HEK293 (cell line): ENCODE results near the gene LILRA5.

Experiments
- CTCF ChIA-PET: fragments of 350-600 bp; formaldehyde crosslinking; extraction: SDS; loops from one replicate; lab custom pipeline; 2021; ENCODE audit warnings: antibody characterized with exemption; lab: Yijun Ruan, JAX
- POLR2A ChIA-PET: fragments of 300-600 bp; formaldehyde crosslinking; extraction: SDS; loops from one replicate; lab custom pipeline; 2020; ENCODE audit warnings: antibody characterized with exemption, inconsistent platforms; lab: Yijun Ruan, JAX
- H3K27ac ChIP-seq: fragments of 200-500 bp; sonication (Bioruptor generic); 2 replicates; pipeline ENCODE4 v1.5.1; 2014; ENCODE audit warnings: low read depth, low read length, control low read depth, inconsistent platforms; ENCODE audit errors: extremely low read depth
- H3K36me3 ChIP-seq, 2 experiments: fragments of 200-500 bp in 1 of 2; sonication (Bioruptor generic) in 1 of 2; 1 replicate in 1 of 2; 2 replicates in 1 of 2; pipeline ENCODE4 v1.5.1; 2014 to 2017; ENCODE audit warnings: inconsistent platforms in 2 of 2, low read length in 2 of 2; ENCODE audit not compliant: control insufficient read depth in 2 of 2, insufficient read depth in 1 of 2
- H3K4me1 ChIP-seq: fragments of 200-500 bp; sonication (Bioruptor generic); 2 replicates; pipeline ENCODE4 v1.5.1; 2014; ENCODE audit warnings: mild to moderate bottlenecking, low read length, inconsistent platforms; ENCODE audit not compliant: control insufficient read depth, insufficient read depth
- H3K4me3 ChIP-seq: 2 replicates; pipeline ENCODE4 v1.5.1; 2011; ENCODE audit warnings: low read depth, mild to moderate bottlenecking, control low read depth, low read length, moderate library complexity
- H3K9me3 ChIP-seq: fragments of 200-500 bp; sonication (Bioruptor generic); 2 replicates; pipeline ENCODE4 v1.5.1; 2014; ENCODE audit warnings: low read depth, low read length, inconsistent platforms; ENCODE audit not compliant: control insufficient read depth, insufficient read depth
- BCL6B ChIP-seq: fragments of 450-650 bp; formaldehyde crosslinking; IDR thresholded peaks from 2 replicates; pipeline ENCODE4 v1.5.1; 2017; ENCODE audit warnings: missing biosample characterization, missing genetic modification characterization
- CTCF ChIP-seq: fragments of 450-650 bp; formaldehyde crosslinking; IDR thresholded peaks from 2 replicates; pipeline ENCODE4 v1.5.1; 2016; ENCODE audit warnings: missing biosample characterization, missing genetic modification characterization
- ELK4 ChIP-seq: IDR thresholded peaks from 2 replicates; pipeline ENCODE4 v1.6.1; 2011; ENCODE audit warnings: mild to moderate bottlenecking, low read depth, low read length, borderline replicate concordance
- GFI1B ChIP-seq: fragments of 450-650 bp; formaldehyde crosslinking; IDR thresholded peaks from 2 replicates; pipeline ENCODE4 v1.5.1; 2016; ENCODE audit warnings: missing biosample characterization, missing genetic modification characterization
- INSM2 ChIP-seq: fragments of 450-650 bp; formaldehyde crosslinking; IDR thresholded peaks from 2 replicates; pipeline ENCODE4 v1.5.1; 2016; ENCODE audit warnings: missing biosample characterization, missing genetic modification characterization
- KLF1 ChIP-seq: fragments of 450-650 bp; formaldehyde crosslinking; IDR thresholded peaks from 2 replicates; pipeline ENCODE4 v1.5.1; 2016; ENCODE audit warnings: missing biosample characterization, missing genetic modification characterization
- SP7 ChIP-seq: fragments of 450-650 bp; formaldehyde crosslinking; IDR thresholded peaks from 2 replicates; pipeline ENCODE4 v1.5.1; 2016; ENCODE audit warnings: missing biosample characterization, missing genetic modification characterization
- ZBTB8A ChIP-seq: fragments of 450-650 bp; formaldehyde crosslinking; IDR thresholded peaks from 2 replicates; pipeline ENCODE4 v1.5.1; 2016; ENCODE audit warnings: missing biosample characterization, missing genetic modification characterization
- ZEB2 ChIP-seq: fragments of 450-650 bp; formaldehyde crosslinking; IDR thresholded peaks from 2 replicates; pipeline ENCODE4 v1.5.1; 2016; ENCODE audit warnings: missing biosample characterization, missing genetic modification characterization
- ZNF266 ChIP-seq: fragments of 450-650 bp; formaldehyde crosslinking; IDR thresholded peaks from 2 replicates; pipeline ENCODE4 v1.5.1; 2016; ENCODE audit warnings: missing biosample characterization, missing genetic modification characterization, low read depth
- ZNF549 ChIP-seq: fragments of 450-650 bp; IDR thresholded peaks from 2 replicates; pipeline ENCODE4 v1.5.1; 2018; ENCODE audit warnings: missing biosample characterization, missing genetic modification characterization, mild to moderate bottlenecking, inconsistent platforms, moderate library complexity
- ZNF555 ChIP-seq: fragments of 450-650 bp; formaldehyde crosslinking; conservative IDR thresholded peaks from 2 replicates; pipeline ENCODE4 v1.5.1; 2017; ENCODE audit warnings: missing biosample characterization, mild to moderate bottlenecking, missing genetic modification characterization, inconsistent platforms
- ZNF704 ChIP-seq: fragments of 450-650 bp; formaldehyde crosslinking; IDR thresholded peaks from 2 replicates; pipeline ENCODE4 v1.5.1; 2016; ENCODE audit warnings: missing biosample characterization, missing genetic modification characterization
- ZSCAN18 ChIP-seq: fragments of 450-650 bp; formaldehyde crosslinking; IDR thresholded peaks from 2 replicates; pipeline ENCODE4 v1.5.1; 2016; ENCODE audit warnings: missing biosample characterization, missing genetic modification characterization
- ZSCAN4 ChIP-seq: fragments of 450-650 bp; formaldehyde crosslinking; IDR thresholded peaks from 2 replicates; pipeline ENCODE4 v1.5.1; 2017; ENCODE audit warnings: missing biosample characterization, missing genetic modification characterization

The LILRA5 gene

GRCh38 chr19:54271106-54271505, 41.9 kb downstream of the LILRA5 start:
- H3K36me3 ChIP-seq: no peaks in the 10 kb centered on the region; a peak in 1 of 3 replicates
- no peak overlapping the region for H3K27ac ChIP-seq
- no peak for TF ChIP-seq INSM2 (tag by site-specific recombination)
- no peak for TF ChIP-seq GFI1B (tag by site-specific recombination)
- no peak for TF ChIP-seq ZNF549 (tag by site-specific recombination)
- no peak for TF ChIP-seq ZNF704 (tag by site-specific recombination)
- no peak for TF ChIP-seq KLF1 (tag by site-specific recombination)
- H3K9me3 ChIP-seq: no peaks in the 10 kb centered on the region
- ChIA-PET POLR2A (no interaction called here), CTCF (no interaction called here)
- H3K4me3 ChIP-seq: no peak overlapping the region
- no peaks in the 10 kb centered on the region for H3K4me1 ChIP-seq

- Histone ChIP-seq H3K9me3 (no peaks in the 10 kb centered on the region), H3K4me3 (no peak overlapping the region), H3K4me1 (no peaks in the 10 kb centered on the region), H3K27ac (no peak overlapping the region), H3K36me3 (no peaks in the 10 kb centered on the region; a peak in 1 of 3 replicates)
- ChIA-PET POLR2A (no interaction called here), CTCF (interaction anchor here (0.7 to 2.6 kb wide), 4 partner anchors 9 to 123 kb away, joined by 3 to 7 read pairs (median 4); no protein-coding TSS in a partner anchor)
- TF ChIP-seq ZNF555 (tag by site-specific recombination): no peak
- no peak for TF ChIP-seq SP7 (tag by site-specific recombination)
- TF ChIP-seq ZNF266 (tag by site-specific recombination): no peak
- no peak for TF ChIP-seq ZSCAN18 (tag by site-specific recombination)
- no peak for TF ChIP-seq ZSCAN4
- no peak for TF ChIP-seq ZBTB8A
- TF ChIP-seq BCL6B (tag by site-specific recombination): no peak
Observed at GRCh38 chr19:54268936-54269335, 44.0 kb downstream of the LILRA5 start.

GRCh38 chr19:54266133-54266532, 46.8 kb downstream of the LILRA5 start:
- TF ChIP-seq ZEB2 (tag by site-specific recombination): 0 out of 2 replicates have a peak, but pooled peaks have one; percentile 34
- no peak for TF ChIP-seq ELK4
- TF ChIP-seq CTCF (tag by site-specific recombination): peak; percentile 52
- no peaks in the 10 kb centered on the region for H3K4me1 ChIP-seq
- no peak overlapping the region for H3K27ac ChIP-seq
- no peak overlapping the region for H3K4me3 ChIP-seq
- ChIA-PET POLR2A (interaction anchor here (0.5 to 2.0 kb wide), 5 partner anchors 37 to 77 kb away, joined by 3 to 6 read pairs (median 3); partner anchors contain the start of genes MBOAT7, RPS9 and TSEN34), CTCF (interaction anchor here (0.5 to 4.0 kb wide), 50 partner anchors 8 to 1173 kb away, joined by 3 to 28 read pairs (median 6); partner anchors contain the start of genes LILRA6, LILRB5, MBOAT7 and TMC4)
- H3K9me3 ChIP-seq: no peaks in the 10 kb centered on the region
- H3K36me3 ChIP-seq: no peaks in the 10 kb centered on the region; a peak in 1 of 3 replicates
